NK-92 treated with Interleukin-12 subunit alpha and Interleukin-12 subunit beta, amount 100 ng/mL, for 24 hours (cell line): ENCODE results near the gene NPAS2.

ENCODE experiments used
- DNase-seq: peaks from one replicate; lab custom pipeline; 2025; lab: John Stamatoyannopoulos, UW

Gene NPAS2

DNA sequence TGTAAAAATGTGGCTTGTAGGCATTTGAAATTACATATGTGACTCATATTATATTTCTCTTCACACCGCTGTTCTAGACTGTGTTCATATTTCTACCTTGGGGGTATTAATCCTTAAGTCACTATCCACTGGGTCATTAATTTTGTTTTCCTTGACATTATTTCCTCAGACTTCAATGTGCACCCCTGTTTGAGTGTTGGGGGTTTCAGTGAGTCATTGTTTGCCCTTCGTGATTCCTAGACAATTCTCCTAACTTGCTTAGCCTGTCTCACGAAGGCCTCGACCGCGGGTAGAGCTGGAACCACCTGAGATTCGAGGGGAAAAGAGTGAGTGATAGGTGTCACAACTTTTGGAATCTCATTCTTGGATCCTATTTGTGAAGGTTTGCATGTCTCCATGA, 35.1 kb downstream of the NPAS2 start:
- DNase-seq: no peak

DNA sequence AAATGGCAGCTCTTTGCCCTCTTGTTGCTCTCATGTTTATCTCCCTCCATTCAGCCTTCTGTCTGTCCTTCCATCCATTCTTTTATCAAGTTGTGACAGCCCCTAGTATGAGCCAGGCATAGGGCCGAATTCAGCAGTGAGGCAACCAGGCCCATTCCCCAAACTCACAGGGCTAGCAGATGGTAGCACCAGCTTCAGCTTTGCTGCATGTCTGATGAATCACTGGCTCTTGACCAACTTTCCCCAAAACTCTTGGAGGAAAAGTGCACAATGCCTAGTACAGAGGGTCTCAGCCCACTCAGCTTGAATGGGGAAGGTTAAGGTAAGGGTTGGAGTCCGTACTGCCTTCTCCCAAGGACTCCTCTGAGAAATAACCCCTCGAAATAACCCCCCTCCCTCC, 35.7 kb downstream of the NPAS2 start:
- DNase-seq: no peak

DNA sequence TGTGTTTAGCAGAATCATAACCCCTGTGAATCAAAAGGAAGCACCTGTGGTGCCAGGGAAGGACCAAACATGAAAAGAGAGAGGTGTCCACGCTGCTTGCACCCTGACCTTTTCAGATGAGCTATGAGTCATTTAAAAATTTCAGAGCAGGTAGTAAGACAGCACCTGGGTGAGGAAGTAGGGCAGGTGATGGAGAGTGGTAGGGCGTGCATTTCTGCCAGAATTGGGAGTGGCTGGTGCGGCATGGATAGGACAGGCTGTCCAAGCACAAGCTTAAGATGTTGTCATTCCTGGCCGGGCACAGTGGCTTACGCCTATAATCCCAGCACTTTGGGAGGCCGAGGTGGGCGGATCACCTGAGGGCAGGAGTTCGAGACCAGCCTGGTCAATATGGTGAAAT, 36.8 kb downstream of the NPAS2 start:
- DNase-seq: no peak

DNA sequence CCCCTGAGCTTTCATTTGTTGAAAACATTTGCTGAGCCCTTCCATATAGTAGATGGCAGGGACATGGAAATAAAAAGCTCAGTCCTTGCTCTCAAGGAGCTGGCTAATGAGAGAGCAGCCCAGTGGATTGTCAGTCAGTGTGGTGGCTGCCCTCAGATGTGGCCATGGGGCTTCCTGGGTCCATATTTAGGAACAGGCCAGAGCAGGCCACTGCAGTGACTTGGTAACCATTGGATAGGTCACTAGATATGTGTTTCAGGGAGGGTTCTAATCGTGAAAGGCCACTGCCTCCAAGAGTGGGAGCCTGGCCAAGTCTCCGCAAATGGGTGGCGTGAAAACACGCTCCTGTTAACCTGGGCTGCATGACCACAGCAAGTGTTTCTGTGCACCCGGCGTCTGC, 37.4 kb downstream of the NPAS2 start:
- DNase-seq: no peak

DNA sequence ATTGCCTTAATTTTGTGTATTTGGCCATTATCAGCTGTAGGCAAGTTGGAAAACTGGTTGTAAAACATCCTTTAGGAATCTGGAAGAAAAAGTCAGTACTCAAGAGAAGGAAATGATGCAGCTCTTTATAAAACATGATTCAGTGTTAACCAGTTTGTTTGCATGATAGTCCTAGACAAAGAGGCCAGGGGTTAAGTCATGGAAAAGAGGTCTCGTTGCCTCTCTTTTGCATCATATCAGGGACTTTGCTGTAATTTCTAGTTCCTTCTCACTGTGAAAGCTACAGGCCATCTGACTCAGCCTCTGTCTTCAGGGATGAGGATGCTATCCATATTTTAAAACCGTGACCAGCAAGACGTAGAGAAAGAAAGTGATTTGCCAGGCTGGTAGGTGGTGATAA, 38.0 kb downstream of the NPAS2 start:
- no peak for DNase-seq

DNA sequence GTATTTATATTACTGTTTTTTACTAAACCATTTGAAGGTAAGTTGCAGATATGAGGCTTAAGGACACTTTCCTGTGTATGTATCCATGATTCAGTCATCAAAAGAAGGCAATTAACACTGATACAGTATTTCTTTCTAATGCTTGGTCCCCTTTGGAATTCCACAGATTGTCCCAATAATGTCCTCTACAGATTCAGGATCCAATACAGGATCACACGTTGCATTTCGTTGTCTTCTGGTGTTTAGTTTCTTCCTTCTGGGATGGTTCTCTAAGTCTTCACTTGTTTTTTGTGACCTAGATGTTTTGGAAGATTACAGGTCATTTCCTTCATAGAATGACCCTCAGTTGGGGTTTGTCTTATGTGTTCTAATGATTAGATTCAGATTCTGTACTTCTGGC, 40.0 kb downstream of the NPAS2 start:
- no peak for DNase-seq

DNA sequence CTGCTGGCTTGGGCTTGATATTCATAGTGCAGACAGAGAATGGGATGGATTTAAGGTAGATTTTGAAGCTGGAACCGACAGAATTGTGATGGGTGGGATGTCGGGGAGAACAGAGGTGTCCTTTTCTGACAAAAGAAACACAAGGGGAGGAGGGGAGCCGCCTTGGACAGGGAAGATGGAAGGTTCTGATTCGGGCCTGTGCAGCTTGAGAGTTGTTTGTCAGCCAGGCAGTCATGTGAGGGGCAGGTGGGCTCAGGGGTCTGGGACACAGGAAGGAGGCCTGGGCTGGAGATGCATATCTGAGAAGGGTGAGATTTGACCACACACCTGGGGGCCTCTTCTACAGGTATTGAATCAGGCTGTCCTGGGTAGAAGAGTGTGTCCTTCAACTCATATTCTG, 41.4 kb downstream of the NPAS2 start:
- DNase-seq: no peak

DNA sequence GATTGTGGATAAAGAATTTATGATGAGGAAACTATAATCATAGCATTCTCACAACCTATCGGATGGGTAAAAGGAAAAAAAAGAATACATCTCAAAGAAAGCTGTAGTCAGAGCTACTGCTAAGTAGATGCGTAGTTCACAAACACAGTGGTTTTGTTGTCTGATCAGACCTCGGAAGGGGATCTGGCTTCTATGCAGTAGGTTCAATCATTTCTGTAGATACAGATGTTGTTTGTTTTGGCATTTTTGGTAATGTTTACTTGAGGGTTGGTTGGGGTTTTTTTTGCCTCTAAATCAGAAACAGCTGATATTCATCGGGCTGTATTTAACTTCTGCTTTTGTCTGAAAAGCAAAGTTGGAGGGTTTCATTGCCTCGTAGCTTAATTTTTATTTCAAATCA, 42.1 kb downstream of the NPAS2 start:
- no peak for DNase-seq

DNA sequence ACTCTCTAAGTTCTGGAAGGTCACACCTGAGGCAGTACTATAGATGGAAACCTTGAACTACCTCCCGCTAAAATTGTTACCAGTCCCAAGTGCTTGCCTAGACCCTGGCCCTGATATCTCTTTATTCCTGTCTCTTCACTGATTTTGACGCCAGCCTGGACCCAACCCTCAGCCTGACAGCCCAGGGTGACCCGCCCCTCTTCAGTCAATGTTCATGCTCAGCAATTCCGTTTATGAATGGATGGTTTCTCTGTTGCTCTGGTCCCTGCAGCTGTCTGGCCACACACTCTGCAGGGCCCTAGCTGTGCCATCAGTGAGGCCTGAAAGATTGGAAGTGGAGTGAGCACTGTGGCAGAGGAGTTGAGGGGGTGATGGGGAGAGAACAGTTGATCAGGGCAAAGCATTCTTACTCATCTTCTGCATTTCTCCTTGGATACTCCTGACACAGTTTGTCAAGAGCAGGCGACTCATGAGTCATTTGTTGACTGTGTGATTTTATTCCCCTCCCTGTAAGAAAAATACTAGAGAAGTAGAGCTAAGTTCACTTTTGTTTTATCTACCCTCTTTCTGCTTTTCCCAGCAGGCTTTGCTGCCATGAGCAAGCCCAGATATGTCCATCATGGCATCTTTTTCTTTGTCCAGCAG, 46.0 kb downstream of the NPAS2 start:
- DNase-seq: no peak

DNA sequence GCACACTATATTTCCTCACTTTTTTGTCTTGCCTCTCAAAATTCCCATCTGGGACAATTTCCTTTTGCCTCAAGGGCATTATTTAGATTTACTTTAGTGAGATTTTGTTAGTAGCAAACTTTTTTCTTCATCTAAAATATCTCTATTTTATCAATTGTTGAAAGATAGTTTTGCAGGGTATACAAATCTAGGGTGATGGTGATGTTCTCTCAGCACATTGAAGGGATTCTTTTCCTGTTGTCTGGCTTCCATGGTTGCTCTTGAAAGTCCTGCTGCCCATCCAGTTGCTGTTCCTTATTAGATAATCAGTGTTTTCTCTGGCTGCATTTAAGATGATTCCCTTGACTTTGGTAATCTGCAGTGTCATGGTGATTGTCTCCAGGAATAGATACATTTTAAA, 48.1 kb downstream of the NPAS2 start:
- no peak for DNase-seq

DNA sequence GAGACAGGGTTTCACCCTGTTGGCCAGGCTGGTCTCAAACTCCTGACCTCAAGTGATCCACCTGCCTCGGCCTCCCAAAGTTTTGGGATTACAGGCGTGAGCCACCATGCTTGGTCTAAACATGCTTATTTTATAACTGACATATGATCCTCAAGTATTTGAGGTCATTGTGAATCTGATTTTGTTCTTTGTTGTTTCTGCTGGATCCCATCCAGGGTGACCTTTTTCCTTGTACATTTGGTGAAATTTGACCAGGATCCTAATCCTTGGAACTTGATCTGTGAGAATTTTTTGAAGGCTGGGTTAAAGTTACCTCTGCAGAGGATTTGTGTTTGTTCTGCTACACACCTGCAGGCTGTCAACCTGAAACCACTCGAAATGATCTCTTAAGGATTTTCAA, 49.2 kb downstream of the NPAS2 start:
- DNase-seq: no peak

DNA sequence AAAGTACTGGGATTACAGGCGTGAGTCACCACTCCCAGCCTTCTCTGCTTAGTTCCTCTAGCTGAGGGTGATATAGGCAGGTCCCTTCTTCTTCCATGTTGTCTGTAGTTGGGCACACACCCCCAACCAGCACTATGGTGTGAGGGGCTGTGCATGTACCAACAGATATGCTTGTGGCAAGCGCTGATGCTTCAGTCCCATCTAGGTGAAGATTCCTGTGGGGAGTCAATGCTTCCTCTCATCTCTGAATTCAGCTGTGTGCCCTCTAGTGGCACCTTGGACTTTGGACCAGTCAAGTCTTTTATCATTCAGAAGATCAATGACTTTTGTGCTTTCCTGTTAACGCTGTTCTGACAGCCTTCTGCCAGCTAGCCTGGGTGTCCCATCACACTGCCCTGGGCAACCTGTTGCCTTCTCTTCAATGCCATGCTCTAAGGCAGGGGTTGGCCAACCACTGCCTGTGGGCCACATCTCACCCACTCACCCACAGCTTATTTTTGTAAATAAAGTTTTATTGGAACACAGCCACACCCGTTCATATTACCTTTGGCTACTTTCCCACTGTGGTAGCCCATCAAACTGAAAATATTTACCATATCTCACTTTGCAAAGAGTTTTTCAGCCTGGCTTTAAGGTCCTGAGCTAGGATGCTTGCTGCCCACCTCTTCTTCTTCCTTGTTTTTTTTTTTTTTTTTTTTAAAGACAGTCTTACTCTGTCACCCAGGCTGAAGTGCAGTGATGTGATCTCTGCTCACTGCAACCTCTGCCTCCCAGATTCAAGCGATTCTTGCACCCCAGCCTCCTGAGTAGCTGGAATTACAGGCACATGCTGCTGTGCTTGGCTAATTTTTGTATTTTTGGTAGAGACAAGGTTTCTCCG, 51.0 kb downstream of the NPAS2 start:
- DNase-seq: no peak

DNA sequence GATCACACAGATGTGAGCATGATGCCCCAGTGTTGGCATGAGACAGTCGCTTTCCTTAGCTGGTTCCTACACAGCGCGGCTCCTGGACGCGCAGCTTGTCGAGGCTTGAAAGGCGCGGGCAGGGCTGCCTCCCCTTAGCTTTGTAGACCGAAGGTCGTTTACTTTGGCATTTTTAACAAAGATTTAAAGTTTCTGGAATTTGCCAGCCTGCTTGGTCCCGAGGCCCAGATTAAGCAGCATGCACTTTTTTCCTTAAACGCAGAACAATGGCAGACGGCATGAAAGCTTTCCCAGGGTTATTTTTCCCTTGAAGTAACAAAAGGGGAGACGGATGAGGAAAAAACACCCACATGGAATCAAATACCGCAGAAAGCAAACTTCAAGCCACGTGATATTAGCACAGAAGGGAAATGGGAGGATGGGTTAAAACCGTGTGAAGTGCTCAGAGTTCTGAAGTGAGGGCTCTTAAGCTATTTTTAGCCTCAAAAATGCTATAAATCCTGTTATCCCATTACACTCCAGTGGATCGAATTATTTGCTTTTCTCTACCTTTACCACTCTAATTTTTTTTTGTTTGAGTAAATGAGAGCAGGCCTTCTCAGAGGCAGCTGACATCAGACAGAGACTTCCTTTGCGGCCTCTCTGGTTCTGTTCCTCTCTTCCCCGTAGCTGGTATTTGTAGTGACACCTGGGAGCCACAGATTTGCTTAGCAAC, 55.7 kb downstream of the NPAS2 start:
- DNase-seq: no peak

DNA sequence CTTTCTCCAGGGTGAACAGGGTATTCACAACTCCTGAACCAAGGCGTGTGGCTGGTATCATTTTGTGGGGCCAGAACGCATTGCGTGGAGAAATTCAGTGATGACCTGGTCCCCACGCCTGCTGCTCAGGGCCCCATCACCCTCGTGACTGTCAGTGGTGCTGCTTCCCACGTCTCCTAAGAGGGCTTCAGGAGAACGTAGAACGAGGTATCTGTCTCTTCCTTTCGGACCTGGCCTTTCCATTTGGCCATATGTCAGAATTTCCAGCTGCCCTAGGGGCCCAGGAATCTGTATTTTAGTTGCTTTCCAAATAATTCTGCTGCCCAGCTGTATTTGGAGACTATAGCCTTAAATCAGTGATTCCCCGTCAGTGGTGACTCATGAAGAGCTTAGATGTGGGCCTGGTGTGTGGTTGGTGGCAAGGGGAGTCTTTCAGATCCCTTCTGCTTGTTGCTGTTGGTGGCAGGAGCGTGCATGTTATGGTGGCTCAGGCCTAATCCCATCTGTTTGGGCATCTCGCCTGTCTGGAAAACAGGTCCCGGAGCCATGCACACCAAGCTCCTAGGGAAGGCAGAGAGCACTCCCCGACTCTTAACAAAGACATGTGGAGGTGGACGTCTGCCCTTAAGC, 56.4 kb downstream of the NPAS2 start:
- no peak for DNase-seq

DNA sequence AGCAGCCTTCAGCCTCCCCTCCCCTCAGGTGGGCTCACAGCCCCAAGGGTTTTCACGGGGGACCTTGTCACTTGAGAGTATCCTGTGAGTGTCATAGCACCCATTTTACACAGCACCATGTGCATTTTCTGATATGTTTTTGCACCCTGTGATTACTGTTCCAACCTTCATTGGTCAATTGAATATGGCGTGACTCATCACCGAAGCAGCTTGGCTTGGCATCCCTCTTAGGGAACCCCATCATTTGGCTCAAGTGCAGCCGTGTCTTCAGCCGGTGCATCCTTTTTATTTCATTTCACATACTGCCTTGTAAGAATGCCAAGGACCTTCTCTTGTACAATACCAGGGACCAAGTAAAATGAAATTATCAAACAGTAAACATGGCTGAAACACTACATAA, 57.6 kb downstream of the NPAS2 start:
- no peak for DNase-seq

DNA sequence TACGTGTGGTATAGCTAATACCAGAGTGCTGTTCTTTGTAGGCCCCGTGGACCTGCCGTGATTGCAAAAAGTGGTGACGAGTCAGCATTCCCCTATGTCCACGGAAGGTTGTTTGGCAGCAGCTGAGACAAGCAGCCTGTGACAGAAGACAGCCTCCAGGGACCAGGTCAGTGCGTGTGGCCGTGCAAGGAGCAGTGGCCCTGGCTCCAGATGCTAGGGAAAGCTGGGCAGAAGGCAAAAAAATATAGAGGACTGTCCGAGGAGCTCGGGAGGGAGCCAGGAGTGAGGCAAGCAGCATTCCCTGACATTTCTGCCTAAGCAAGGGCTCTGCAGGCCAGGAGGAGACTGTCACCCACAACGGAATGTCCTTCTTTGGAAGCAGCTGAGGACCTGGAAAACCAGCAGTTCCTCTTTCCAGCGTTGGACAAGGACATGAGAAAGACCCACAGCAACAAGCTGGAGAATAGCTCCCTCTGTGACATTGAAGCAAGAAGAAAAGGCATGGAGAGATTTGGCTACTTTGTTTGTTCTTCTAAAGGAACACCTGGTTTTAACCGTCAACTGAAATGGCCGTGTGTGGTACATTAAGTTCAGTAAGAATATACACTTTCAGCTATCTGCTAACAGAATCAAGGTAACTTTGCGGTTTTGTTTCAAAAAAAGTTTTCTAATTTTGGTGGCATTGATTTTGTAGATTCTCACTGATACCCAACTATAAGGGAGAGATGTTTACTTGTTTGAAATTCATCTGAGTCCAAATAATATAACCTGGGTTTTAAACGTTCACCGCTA, 58.3 kb downstream of the NPAS2 start:
- no peak for DNase-seq

DNA sequence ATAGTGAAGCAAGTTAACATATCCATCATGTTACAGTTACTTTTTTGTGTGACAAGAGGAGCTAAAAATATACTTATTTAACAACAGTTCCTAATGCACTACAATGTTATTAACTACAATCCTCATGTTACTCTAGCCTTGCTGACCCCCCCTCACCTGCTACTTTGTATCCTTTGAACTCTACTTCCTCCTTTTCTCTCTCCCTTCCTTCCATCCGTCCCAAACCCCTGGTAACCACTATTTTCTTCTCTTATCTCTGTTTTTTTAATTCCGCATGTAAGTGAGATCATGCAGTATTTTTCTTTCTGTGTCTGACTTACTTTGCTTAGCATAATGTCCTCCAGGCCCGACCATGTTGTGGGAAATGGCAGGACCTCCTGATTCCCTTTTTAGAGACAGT, 59.4 kb downstream of the NPAS2 start:
- DNase-seq: no peak

DNA sequence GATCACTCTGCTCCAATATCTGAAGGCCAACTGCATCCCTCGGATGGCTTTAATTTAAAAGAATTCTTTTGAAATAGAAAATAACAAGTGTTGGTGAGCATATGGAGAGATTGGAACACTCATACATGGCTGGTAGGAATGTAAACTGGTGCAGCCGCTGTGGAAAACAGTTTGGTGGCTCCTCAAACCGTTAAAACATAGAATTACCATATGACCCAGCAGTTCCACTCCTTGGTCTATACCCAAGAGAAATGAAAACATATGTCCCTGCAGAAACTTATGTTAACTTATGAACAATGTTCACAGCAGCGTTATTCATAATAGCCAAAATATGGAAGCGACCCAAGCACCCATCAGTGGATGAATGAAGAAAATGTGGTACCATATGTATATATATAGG, 60.1 kb downstream of the NPAS2 start:
- DNase-seq: no peak

DNA sequence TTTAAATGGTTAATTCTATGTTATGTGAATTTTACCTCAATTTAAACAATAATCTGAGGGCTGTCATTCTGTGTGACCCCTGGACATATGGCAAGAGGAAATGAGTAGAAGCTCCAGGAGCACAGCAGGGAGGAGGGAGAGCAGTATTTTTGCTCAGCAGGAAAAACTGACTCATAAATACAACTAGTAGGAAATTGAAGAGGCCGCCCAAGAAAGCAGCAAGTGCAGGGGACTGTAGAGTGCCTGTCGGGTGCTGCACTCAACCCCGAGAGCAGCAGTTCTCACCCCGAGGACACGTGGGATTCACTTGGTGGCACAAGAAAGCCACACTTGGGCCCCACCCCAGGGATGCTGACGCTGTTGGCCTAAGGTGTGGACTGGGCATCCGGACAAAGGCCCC, 60.8 kb downstream of the NPAS2 start:
- DNase-seq: no peak

DNA sequence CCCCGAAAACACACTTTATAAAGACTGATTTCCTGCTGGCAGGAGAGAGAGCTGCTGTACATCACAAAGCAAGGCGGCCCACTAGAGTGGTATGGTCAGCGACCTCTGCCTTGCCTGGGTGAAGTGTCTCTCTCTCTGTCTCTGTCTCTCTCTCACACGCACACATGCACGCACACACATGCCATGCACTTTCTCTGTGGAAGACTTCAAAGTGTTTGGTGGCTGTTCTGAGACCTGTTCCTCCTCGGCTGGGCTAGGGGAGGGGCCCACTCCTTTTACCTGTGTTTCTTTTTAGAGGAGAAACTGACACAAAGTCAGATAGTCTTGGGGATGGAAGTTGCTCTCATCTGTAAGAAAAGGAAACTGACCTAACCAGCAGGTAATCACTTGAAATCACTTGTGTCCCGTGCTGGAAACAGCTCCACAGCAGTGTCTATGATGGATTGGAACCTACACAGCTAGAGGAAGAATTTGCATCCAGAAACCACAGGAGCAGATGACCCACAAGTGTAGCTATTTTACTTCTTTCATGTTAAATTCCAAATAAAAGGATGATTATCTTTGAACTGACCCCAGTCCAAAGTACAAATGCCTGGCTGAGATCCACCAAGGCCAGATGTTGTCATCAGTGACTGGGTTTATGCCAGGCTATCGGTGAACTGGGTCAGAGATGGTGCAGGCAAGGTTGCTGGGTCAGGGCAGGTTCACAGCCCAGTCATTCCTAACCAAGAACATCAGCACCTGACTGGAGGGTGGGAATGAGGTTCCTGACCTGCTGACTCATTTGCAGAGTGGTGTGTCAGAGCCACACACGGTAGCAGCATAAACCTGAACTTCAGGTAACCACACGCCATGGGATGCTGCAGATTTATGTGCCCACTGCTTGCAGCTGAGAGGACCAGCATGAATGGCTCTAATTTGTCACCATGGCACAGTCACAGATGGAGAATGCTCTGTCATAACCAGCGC, 63.0 kb downstream of the NPAS2 start:
- DNase-seq: no peak

DNA sequence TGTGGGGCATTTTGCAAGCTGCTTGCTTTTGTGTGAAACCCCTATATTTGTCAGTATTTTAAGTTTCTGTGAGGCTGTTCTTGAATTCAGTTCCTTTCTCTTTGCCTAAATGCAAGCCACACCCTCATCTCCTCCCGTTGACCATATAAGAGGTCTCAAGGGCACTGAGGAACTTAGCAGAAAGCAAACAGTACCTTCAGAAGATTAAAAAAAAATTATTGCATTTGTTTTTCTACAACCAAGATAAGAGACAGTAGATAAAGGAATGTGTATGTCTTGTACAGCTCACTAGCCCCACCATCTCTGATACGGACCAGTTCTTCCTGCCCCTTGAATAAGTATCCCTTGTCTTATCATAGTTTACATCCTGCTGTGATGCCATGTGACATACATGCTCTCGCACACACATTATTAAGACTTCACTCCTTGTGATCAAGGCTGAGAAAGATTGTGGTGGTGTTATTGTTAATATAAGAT, 64.2 kb downstream of the NPAS2 start:
- no peak for DNase-seq
